ENCODE results near the gene CTSZ.

Gene CTSZ

GRCh38 chr20:58996226-58996611, 10.8 kb downstream of the CTSZ start:
- H3K9ac ChIP-seq (ENCODE audit: low read depth, low read length), result no peak overlapping the region
- no peak overlapping the region for H3K4me3 ChIP-seq (ENCODE audit: low read depth, low read length)
- H3K4me1 ChIP-seq (ENCODE audit: control insufficient read depth, insufficient read depth, low read length), result no peaks in the 10 kb centered on the region
- no peak overlapping the region for H3K27ac ChIP-seq (ENCODE audit: low read depth, low read length)
- no peaks in the 10 kb centered on the region for H3K9me3 ChIP-seq (ENCODE audit: control insufficient read depth, insufficient read depth, low read length)
- H3K27me3 ChIP-seq (ENCODE audit: control insufficient read depth, insufficient read depth, low read length), result no peaks in the 10 kb centered on the region
- H3K36me3 ChIP-seq (ENCODE audit: control insufficient read depth, insufficient read depth, low read length), result peaks cover 65% of the 10 kb centered on the region

GRCh38 chr20:58995461-58996225, 11.4 kb downstream of the CTSZ start:
- Histone ChIP-seq H3K27me3 (ENCODE audit: control insufficient read depth, insufficient read depth, low read length) (no peaks in the 10 kb centered on the region), H3K9me3 (ENCODE audit: control insufficient read depth, insufficient read depth, low read length) (no peaks in the 10 kb centered on the region), H3K27ac (ENCODE audit: low read depth, low read length) (no peak overlapping the region), H3K9ac (ENCODE audit: low read depth, low read length) (no peak overlapping the region), H3K4me1 (ENCODE audit: control insufficient read depth, insufficient read depth, low read length) (no peaks in the 10 kb centered on the region), H3K36me3 (ENCODE audit: control insufficient read depth, insufficient read depth, low read length) (peaks cover 70% of the 10 kb centered on the region), H3K4me3 (ENCODE audit: low read depth, low read length) (no peak overlapping the region)

GRCh38 chr20:58994390-58995159, 12.5 kb downstream of the CTSZ start:
- no peaks in the 10 kb centered on the region for H3K27me3 ChIP-seq (ENCODE audit: control insufficient read depth, insufficient read depth, low read length)
- H3K9me3 ChIP-seq (ENCODE audit: control insufficient read depth, insufficient read depth, low read length), result no peaks in the 10 kb centered on the region
- H3K4me1 ChIP-seq (ENCODE audit: control insufficient read depth, insufficient read depth, low read length), result no peaks in the 10 kb centered on the region
- no peak overlapping the region for H3K9ac ChIP-seq (ENCODE audit: low read depth, low read length)
- H3K36me3 ChIP-seq (ENCODE audit: control insufficient read depth, insufficient read depth, low read length), result peaks cover 79% of the 10 kb centered on the region
- no peak overlapping the region for H3K27ac ChIP-seq (ENCODE audit: low read depth, low read length)
- H3K4me3 ChIP-seq (ENCODE audit: low read depth, low read length), result no peak overlapping the region

GRCh38 chr20:58993332-58994248, 13.5 kb downstream of the CTSZ start:
- Histone ChIP-seq H3K4me1 (ENCODE audit: control insufficient read depth, insufficient read depth, low read length) (no peaks in the 10 kb centered on the region), H3K4me3 (ENCODE audit: low read depth, low read length) (no peak overlapping the region), H3K36me3 (ENCODE audit: control insufficient read depth, insufficient read depth, low read length) (peaks cover 89% of the 10 kb centered on the region), H3K9ac (ENCODE audit: low read depth, low read length) (no peak overlapping the region), H3K27me3 (ENCODE audit: control insufficient read depth, insufficient read depth, low read length) (no peaks in the 10 kb centered on the region), H3K9me3 (ENCODE audit: control insufficient read depth, insufficient read depth, low read length) (no peaks in the 10 kb centered on the region), H3K27ac (ENCODE audit: low read depth, low read length) (no peak overlapping the region)

- Histone ChIP-seq H3K4me1 (ENCODE audit: control insufficient read depth, insufficient read depth, low read length) (no peaks in the 10 kb centered on the region), H3K9ac (ENCODE audit: low read depth, low read length) (no peak overlapping the region), H3K9me3 (ENCODE audit: control insufficient read depth, insufficient read depth, low read length) (no peaks in the 10 kb centered on the region), H3K27ac (ENCODE audit: low read depth, low read length) (no peak overlapping the region), H3K36me3 (ENCODE audit: control insufficient read depth, insufficient read depth, low read length) (peaks cover 96% of the 10 kb centered on the region), H3K27me3 (ENCODE audit: control insufficient read depth, insufficient read depth, low read length) (no peaks in the 10 kb centered on the region), H3K4me3 (ENCODE audit: low read depth, low read length) (no peak overlapping the region)
Measured at GRCh38 chr20:58992911-58993310, 14.1 kb downstream of the CTSZ start.

GRCh38 chr20:58991715-58992114, 15.3 kb downstream of the CTSZ start:
- H3K9me3 ChIP-seq (ENCODE audit: control insufficient read depth, insufficient read depth, low read length), result no peaks in the 10 kb centered on the region
- no peak overlapping the region for H3K9ac ChIP-seq (ENCODE audit: low read depth, low read length)
- H3K36me3 ChIP-seq (ENCODE audit: control insufficient read depth, insufficient read depth, low read length), result peaks cover 98% of the 10 kb centered on the region
- H3K27me3 ChIP-seq (ENCODE audit: control insufficient read depth, insufficient read depth, low read length), result no peaks in the 10 kb centered on the region
- no peak overlapping the region for H3K27ac ChIP-seq (ENCODE audit: low read depth, low read length)
- no peaks in the 10 kb centered on the region for H3K4me1 ChIP-seq (ENCODE audit: control insufficient read depth, insufficient read depth, low read length)
- no peak overlapping the region for H3K4me3 ChIP-seq (ENCODE audit: low read depth, low read length)

GRCh38 chr20:58990651-58991445, 16.2 kb downstream of the CTSZ start:
- H3K4me3 ChIP-seq (ENCODE audit: low read depth, low read length), result no peak overlapping the region
- H3K27me3 ChIP-seq (ENCODE audit: control insufficient read depth, insufficient read depth, low read length), result no peaks in the 10 kb centered on the region
- H3K27ac ChIP-seq (ENCODE audit: low read depth, low read length), result no peak overlapping the region
- no peaks in the 10 kb centered on the region for H3K9me3 ChIP-seq (ENCODE audit: control insufficient read depth, insufficient read depth, low read length)
- peaks cover 98% of the 10 kb centered on the region for H3K36me3 ChIP-seq (ENCODE audit: control insufficient read depth, insufficient read depth, low read length)
- no peaks in the 10 kb centered on the region for H3K4me1 ChIP-seq (ENCODE audit: control insufficient read depth, insufficient read depth, low read length)
- no peak overlapping the region for H3K9ac ChIP-seq (ENCODE audit: low read depth, low read length)

GRCh38 chr20:58989196-58989595, 17.9 kb downstream of the CTSZ start:
- Histone ChIP-seq H3K27me3 (ENCODE audit: control insufficient read depth, insufficient read depth, low read length) (no peaks in the 10 kb centered on the region), H3K4me3 (ENCODE audit: low read depth, low read length) (no peak overlapping the region), H3K9me3 (ENCODE audit: control insufficient read depth, insufficient read depth, low read length) (no peaks in the 10 kb centered on the region), H3K36me3 (ENCODE audit: control insufficient read depth, insufficient read depth, low read length) (peaks cover 84% of the 10 kb centered on the region), H3K9ac (ENCODE audit: low read depth, low read length) (no peak overlapping the region), H3K27ac (ENCODE audit: low read depth, low read length) (no peak overlapping the region), H3K4me1 (ENCODE audit: control insufficient read depth, insufficient read depth, low read length) (no peaks in the 10 kb centered on the region)

- Histone ChIP-seq H3K36me3 (ENCODE audit: control insufficient read depth, insufficient read depth, low read length) (peaks cover 77% of the 10 kb centered on the region), H3K9ac (ENCODE audit: low read depth, low read length) (no peak overlapping the region), H3K4me3 (ENCODE audit: low read depth, low read length) (no peak overlapping the region), H3K9me3 (ENCODE audit: control insufficient read depth, insufficient read depth, low read length) (no peaks in the 10 kb centered on the region), H3K27me3 (ENCODE audit: control insufficient read depth, insufficient read depth, low read length) (no peaks in the 10 kb centered on the region), H3K27ac (ENCODE audit: low read depth, low read length) (no peak overlapping the region), H3K4me1 (ENCODE audit: control insufficient read depth, insufficient read depth, low read length) (no peaks in the 10 kb centered on the region)
Measured at GRCh38 chr20:58988565-58988882, 18.5 kb downstream of the CTSZ start.

- no peak overlapping the region for H3K27ac ChIP-seq (ENCODE audit: low read depth, low read length)
- no peaks in the 10 kb centered on the region for H3K4me1 ChIP-seq (ENCODE audit: control insufficient read depth, insufficient read depth, low read length)
- H3K4me3 ChIP-seq (ENCODE audit: low read depth, low read length), result no peak overlapping the region
- H3K36me3 ChIP-seq (ENCODE audit: control insufficient read depth, insufficient read depth, low read length), result peaks cover 72% of the 10 kb centered on the region
- no peaks in the 10 kb centered on the region for H3K9me3 ChIP-seq (ENCODE audit: control insufficient read depth, insufficient read depth, low read length)
- no peak overlapping the region for H3K9ac ChIP-seq (ENCODE audit: low read depth, low read length)
- no peaks in the 10 kb centered on the region for H3K27me3 ChIP-seq (ENCODE audit: control insufficient read depth, insufficient read depth, low read length)
Measured at GRCh38 chr20:58987790-58988564, 19.1 kb downstream of the CTSZ start.
